Stimulated activated CD4-positive, alpha-beta T cell treated with anti-CD3 and anti-CD28 coated beads, Interleukin-1b, Interleukin-23, amount 100 ng/mL, for 1 hour (primary cell): ENCODE data around the gene PRSS3.
"Not testable (repeated sequence)": the region's sequence is repeated elsewhere in the genome, so short reads cannot be mapped to it uniquely, and the experiment has no call there.

ENCODE experiments used
- DNase-seq, 2 donors: peaks; one replicate each; pipeline ENCODE4 v3.0.0-alpha.2; 2020; ENCODE audit warnings: low read depth in 2 of 2

PRSS3 gene

DNA sequence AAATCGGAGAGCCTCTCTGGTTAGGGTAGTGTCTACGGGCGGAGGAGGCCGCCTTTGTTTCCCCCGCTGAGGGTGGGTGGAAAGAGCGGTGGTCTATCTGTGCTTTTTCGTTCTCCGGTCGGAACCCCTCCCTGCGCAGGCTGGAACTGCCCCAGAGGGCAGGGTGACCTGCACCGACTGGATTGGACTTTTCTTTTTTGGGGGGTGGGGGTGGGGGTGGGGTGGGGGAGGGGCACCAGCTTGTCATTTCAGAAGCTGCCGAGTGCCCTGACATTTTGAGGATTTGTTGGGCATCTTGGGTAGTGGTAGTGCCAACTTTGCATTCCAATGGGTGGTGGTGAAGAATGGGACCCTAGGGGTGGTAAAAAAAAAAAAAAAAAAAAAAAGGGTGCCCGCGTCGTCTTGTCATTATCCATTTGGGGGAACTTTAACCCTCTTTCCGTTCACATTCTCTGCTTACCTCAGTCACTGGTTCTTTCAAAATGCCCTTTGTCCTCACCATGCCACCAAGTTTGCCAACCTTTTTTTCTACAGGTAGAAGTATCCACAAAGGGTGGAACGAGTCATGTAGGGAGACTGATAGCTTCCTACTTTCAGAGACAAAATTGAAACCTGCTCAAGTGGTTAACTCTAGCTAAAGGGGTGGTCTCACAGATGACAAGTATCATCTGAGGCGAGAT lies 22.9 kb downstream of the PRSS3 start:
- no peak for DNase-seq

DNA sequence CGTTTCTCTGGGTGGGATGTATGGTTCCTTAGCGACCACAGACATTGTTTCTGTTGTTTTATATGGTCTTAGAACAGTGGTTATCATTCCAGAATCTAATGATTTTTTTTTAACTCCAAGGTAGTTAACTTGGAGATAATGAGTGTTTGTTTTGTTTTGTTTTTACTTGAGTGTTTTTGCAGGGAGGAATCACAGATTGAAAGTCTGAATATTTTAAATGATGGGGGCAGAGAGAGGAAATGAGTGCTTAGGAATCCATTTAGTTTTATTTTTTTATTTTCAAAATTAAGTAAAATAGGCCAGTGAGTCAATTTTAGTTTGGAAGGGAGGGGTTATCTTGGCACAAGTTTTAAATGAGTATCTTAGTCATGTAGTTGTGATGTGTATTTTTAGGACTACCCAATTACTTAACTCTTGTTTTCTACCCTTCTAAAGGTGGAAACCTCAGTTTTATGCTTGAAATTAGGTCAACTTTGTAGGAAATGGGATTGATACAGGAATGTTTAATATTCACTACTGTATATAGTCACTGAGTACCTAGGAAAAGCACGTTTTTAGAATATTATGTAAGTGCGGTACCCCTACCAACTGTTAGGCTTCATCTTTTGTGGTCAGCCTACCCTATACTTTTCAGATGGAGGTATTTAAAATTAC lies 23.6 kb downstream of the PRSS3 start:
- no peak for DNase-seq

DNA sequence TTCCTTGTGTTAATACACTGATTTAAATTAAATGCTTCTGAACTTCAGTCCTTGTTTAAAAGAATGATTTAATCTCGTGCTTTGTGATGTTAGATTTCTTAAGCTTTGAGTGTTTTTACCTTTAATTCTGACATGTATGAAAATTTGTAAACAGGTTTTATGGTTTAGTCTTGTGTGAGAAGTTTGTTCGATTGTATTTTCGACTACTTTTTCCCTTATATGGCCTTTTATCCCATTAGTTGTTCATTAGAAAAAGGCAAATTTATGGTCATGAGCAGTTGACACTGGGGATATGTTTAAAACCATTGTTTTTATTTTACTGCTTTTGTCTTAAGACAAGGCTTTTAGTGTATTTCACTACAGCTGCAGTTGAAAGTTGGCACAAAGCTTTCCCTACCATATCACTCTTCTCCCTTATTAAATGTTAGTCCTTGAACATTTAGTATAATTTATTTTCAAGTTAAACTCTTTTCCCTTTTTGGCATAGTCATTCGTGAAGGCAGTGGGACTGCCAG lies 24.9 kb downstream of the PRSS3 start:
- no peak for DNase-seq

- DNase-seq, result no peak
Observed at GRCh38 chr9:33823801-33824200, 28.4 kb downstream of the PRSS3 start.

DNA sequence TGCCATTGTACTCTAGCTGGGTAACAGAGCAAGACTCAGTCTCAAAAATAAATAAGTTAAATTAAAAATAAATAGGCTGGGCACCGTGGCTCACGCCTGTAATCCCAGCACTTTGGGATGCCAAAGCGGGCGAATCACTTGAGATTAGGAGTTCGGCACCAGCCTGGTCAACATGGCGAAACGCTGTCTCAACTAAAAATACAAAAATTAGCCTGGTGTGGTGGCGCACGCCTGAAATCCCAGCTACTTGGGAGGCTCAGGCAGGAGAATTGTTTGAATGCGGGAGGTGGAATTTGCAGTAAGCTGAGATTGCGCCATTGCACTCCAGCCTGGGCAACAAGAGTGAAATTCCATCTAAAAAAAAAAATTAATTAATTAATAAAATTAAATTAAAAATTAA lies 31.9 kb downstream of the PRSS3 start:
- DNase-seq, result not testable (repeated sequence)

GRCh38 chr9:33829641-33830230 lies 34.4 kb downstream of the PRSS3 start:
- DNase-seq, result not testable (repeated sequence)

DNA sequence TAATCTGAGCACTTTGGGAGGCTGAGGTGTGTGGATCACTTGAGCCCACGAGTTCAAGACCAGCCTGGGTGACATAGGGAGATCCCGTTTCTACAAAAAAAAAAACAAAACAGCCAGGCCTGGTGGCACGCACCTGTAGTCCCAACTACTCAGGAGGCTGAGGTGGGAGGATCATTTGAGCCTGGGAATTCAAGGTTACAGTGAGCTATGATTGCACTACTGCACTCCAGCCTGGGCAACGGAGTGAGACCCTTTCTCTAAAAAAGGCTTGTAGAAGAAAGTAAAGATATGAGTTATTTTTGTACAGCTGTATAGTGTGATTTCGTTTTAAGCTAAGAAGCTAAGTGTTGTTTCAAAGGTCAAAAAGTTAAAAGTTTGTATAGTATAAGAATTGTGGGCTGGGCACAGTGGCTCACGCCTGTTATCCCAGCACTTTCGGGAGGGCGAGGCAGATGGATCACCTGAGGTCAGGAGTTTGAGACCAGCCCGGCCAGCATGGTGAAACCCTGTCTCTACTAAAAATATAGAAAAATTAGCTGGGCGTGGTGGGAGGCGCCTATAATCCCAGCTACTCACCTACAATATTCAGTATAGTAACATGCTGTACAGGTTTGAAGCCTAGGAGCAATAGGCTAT lies 40.4 kb downstream of the PRSS3 start:
- DNase-seq, result no peak

DNA sequence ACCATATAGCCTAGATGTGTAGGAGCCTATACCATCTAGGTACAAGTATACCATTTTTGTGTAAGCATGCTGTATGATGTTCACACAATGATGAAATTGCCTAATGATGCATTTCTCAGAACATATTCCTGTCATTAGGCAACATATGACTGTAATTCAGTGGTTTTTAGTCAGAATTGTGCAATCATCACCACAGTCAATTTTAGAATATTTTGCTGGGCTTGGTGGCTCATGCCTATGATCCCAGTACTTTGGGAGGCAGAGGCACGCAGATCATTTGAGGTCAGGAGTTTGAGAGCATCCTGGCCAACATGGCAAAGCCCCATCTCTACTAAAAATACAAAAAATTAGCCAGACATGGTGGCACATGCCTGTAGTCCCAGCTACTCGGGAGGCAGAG lies 40.9 kb downstream of the PRSS3 start:
- not testable (repeated sequence) for DNase-seq

- no peak for DNase-seq
Observed at GRCh38 chr9:33837138-33837537, 41.8 kb downstream of the PRSS3 start.

DNA sequence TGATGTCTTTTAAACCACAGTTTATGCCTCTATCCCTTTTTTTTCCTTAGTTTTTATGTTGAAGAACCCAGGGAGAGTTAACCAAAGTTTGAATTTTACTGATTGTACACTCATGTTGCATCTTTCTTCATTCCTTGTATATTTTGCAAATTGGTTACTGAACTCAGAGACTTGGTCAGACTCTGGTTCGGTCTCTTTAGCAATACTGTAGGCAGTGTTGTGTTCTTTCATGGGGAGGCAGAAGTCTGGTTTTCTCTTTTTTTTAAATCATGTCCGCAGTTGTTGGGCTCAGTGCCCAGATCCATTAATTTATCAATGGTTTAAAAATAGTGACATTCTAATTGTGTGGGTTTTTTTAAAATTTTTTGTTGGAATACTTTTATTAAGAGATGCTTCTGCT lies 45.0 kb downstream of the PRSS3 start:
- DNase-seq, result no peak

DNA sequence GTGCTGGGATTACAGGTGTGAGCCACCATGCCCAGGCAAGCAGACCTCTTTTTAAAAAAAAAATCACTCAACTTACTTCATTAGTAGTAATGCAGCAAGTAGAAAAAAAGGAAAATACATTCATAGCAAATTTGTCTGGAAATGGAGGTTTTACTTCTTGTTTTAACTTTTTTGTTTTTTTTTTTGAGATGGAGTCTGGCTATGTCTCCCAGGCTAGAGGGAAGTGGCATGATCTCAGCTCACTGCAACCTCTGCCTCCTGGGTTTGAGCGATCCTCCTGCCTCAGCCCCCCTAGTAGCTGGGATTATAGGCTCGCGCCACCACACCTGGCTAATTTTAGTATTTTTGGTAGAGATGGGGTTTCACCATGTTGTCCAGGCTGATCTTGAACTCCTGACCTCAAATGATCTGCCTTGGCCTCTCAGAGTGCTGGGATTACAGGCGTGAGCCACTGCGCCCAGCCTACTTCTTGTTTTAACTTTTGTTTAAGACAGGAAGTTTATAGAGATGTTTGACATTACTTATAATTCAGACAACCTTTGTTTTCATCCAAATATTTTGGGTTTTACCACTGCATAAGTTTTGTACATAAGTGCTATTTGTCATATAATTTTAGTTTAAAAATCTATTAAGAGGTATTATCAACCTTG lies 48.1 kb downstream of the PRSS3 start:
- DNase-seq, result no peak

- no peak for DNase-seq
Observed at GRCh38 chr9:33846231-33846630, 50.9 kb downstream of the PRSS3 start.

GRCh38 chr9:33847894-33848205 lies 52.5 kb downstream of the PRSS3 start:
- DNase-seq, result not testable (repeated sequence)
